GM12864 (cell line): ENCODE data around the gene AADACL3.
"Not testable (repeated sequence)": the region's sequence is repeated elsewhere in the genome, so short reads cannot be mapped to it uniquely, and the experiment has no call there.

ENCODE experiments used
- DNase-seq: peaks from one replicate; pipeline ENCODE4 v3.0.0-alpha.2; 2011; ENCODE audit warnings: low read depth
- H3K4me3 ChIP-seq: 2 replicates; pipeline ENCODE4 v1.5.1; 2011; ENCODE audit warnings: mild to moderate bottlenecking, low read depth, low read length, control low read depth
- TF ChIP-seq, protein P1 (sequence below): IDR thresholded peaks from 2 replicates; pipeline ENCODE4 v1.5.1; 2011; ENCODE audit warnings: low read depth, mild to moderate bottlenecking, moderate library complexity, low read length, control low read depth, inconsistent platforms; ENCODE audit errors: missing control alignments

AADACL3 gene, protein sequence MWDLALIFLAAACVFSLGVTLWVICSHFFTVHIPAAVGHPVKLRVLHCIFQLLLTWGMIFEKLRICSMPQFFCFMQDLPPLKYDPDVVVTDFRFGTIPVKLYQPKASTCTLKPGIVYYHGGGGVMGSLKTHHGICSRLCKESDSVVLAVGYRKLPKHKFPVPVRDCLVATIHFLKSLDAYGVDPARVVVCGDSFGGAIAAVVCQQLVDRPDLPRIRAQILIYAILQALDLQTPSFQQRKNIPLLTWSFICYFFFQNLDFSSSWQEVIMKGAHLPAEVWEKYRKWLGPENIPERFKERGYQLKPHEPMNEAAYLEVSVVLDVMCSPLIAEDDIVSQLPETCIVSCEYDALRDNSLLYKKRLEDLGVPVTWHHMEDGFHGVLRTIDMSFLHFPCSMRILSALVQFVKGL

DNA sequence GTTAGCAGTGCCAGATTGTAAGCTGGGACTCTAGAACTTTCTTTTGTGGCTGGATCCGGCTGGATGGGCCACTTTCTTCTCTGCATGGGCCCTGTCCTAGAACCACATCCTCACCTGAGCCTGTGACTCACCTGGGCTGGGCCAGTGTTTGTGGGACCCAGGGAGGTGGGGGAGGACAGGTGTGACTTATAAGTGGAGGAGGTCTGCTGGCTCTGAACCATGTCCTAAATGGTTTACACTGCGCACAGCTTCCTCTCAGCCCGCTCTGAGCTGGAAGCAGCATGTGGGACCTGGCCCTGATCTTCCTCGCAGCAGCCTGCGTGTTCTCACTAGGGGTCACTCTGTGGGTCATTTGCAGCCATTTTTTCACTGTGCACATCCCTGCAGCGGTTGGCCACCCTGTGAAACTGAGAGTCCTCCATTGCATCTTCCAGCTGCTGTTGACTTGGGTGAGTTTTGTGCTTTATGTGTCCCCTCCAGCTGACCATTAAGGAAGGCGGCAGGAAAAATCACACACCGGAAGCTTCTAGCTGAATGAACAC is at the start of gene AADACL3:
Gene AADACL3, plus strand, starts transcription at position 215 of the 542 bp plus-strand sequence. Its CDS starts 67 bp downstream, at position 282.
- no peak for DNase-seq
- TF ChIP-seq, protein P1, sequence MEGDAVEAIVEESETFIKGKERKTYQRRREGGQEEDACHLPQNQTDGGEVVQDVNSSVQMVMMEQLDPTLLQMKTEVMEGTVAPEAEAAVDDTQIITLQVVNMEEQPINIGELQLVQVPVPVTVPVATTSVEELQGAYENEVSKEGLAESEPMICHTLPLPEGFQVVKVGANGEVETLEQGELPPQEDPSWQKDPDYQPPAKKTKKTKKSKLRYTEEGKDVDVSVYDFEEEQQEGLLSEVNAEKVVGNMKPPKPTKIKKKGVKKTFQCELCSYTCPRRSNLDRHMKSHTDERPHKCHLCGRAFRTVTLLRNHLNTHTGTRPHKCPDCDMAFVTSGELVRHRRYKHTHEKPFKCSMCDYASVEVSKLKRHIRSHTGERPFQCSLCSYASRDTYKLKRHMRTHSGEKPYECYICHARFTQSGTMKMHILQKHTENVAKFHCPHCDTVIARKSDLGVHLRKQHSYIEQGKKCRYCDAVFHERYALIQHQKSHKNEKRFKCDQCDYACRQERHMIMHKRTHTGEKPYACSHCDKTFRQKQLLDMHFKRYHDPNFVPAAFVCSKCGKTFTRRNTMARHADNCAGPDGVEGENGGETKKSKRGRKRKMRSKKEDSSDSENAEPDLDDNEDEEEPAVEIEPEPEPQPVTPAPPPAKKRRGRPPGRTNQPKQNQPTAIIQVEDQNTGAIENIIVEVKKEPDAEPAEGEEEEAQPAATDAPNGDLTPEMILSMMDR = no peak
- no peak within 1 kb of the TSS for H3K4me3 ChIP-seq

DNA sequence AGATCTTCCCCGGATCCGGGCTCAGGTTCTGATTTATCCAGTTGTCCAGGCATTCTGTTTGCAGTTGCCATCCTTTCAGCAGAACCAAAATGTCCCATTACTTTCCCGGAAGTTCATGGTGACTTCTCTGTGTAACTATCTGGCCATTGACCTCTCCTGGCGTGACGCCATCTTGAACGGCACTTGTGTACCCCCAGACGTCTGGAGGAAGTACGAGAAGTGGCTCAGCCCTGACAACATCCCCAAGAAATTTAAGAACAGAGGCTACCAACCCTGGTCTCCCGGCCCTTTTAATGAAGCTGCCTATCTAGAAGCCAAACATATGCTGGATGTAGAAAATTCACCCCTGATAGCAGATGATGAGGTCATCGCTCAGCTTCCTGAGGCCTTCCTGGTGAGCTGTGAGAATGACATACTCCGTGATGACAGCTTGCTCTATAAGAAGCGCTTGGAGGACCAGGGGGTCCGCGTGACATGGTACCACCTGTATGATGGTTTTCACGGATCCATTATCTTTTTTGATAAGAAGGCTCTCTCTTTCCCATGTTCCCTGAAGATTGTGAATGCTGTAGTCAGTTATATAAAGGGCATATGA is 49.7 kb upstream of the AADACL3 start:
- DNase-seq = no peak
- no peak overlapping the region for H3K4me3 ChIP-seq
- TF ChIP-seq, protein P1 = no peak

DNA sequence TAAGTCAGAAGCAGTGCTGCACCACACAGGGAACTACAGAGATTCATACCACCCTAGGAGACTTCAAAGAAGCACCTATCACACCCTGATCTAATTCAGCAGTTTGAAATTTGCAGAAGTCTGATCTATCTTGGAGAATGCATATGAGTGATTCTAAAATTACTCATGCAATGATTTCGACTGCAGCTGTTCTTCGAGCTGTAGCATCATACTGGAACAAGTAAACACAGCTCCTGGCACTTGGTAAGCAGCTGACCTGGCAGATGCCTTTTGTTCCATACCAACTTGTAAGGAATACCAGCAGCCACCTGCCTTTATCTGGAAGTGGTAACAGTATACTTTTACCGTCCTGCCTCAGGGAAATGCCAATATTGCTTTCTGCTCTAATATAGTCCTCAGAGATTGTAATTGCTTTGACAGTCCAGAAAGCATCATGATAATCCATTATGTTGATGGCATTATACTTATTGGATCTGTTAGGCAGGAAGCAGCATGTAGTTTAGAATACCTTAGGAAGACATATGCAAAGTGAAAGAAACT is 46.3 kb upstream of the AADACL3 start:
- TF ChIP-seq, protein P1 = no peak
- no peak overlapping the region for H3K4me3 ChIP-seq
- DNase-seq = no peak

DNA sequence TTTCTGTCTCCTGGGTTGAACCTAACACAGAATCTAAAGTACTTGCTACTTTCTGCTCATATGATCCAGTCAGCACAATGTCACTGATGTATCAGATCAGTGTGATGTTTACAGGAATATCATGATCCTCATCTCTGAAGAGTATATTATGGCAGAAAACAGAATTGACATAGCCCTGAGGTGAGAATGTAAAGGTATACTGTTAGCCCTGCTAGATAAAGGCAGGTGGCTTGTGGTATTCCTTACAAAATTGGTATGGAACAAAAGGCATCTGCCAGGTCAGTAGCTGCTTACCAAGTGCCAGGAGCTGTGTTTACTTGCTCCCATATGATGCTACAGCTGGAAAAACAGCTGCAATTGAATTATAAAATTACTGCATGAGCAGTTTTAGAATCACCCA is 41.6 kb upstream of the AADACL3 start:
- H3K4me3 ChIP-seq = no peak overlapping the region
- TF ChIP-seq, protein P1 = no peak

DNA sequence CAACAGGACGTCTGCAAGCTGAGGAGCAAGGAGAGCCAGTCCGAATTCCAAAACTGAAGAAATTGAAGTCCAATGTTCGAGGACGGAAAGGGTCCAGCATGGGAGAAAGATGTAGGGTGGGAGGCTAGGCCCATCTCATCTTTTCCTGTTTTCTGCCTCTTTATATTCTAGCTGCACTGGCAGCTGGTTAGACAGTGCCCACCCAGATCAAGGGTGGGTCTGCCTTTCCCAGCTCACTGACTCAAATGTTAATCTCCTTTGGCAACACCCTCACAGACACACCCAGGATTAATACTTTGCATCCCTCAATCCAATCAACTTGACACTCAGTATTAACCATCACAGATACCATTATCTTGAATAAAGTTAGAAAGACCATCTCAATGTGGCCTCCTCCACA is 39.8 kb upstream of the AADACL3 start:
- not testable (repeated sequence) for H3K4me3 ChIP-seq, DNase-seq

More for the DNA sequence above, 41.6 kb upstream of the AADACL3 start:
- no peak for DNase-seq

DNA sequence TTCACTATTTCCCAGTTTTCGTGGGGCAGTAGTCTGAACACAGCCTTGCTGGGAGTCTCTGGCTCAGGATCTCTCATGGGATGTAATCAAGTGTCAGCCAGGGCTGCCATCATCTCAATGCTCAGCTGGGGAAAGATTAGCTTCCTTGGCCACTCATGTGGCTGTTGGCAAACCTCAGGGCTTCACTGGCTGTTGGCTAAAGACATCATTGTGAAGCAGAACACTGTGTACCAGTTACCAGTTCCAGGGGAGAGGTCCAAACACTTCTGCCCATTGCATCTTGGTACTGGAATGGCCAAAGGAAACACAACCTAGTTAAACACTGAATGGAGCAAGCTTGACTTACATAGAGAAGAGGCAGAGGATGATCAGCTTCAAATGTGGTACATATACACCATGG is 38.3 kb upstream of the AADACL3 start:
- no peak overlapping the region for H3K4me3 ChIP-seq
- no peak for DNase-seq
- TF ChIP-seq, protein P1 = no peak

DNA sequence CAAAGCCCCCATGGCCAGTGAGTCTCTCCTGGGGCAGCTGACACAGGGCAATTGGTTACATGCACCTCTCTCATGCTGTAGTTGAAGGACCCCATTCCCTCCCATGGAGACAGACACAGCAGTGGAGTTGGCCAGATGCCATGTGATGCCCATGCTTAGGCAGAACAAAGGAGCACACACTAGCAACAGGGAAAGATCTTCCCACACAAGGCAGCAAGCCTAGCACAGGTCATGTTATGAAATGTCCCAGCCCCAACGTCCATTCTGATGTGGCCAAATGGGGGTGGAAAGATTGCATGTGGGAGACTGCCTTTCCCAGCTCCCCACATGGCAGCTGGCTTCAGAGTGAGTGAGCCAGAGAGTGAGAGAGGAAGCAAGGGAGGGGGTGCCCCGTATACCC is 37.6 kb upstream of the AADACL3 start:
- TF ChIP-seq, protein P1 = no peak
- H3K4me3 ChIP-seq = no peak overlapping the region
- DNase-seq = no peak
